ENCODE measurements around the gene KRTAP4-1.
"Not testable (repeated sequence)": the region's sequence is repeated elsewhere in the genome, so short reads cannot be mapped to it uniquely, and the experiment has no call there.

KRTAP4-1 gene

GRCh38 chr17:41168121-41168520, 16.6 kb downstream of the KRTAP4-1 start, which contains the start of gene KRTAP4-3:
TSS of gene KRTAP4-3 (minus strand) at chr17:41168221. CDS start at chr17:41168172, 49 bp downstream.
- no peak for DNase-seq

- DNase-seq = no peak
Measured at GRCh38 chr17:41167561-41167960, 17.1 kb downstream of the KRTAP4-1 start.

- no peak for DNase-seq
Measured at GRCh38 chr17:41163828-41164227, 20.9 kb downstream of the KRTAP4-1 start.

- no peak for DNase-seq
Measured at GRCh38 chr17:41160648-41161047, 24.1 kb downstream of the KRTAP4-1 start, which contains the start of gene KRTAP4-4. TSS of gene KRTAP4-4 (minus strand) at chr17:41160748. CDS start at chr17:41160691, 57 bp downstream.

- DNase-seq = not testable (repeated sequence)
Measured at GRCh38 chr17:41160190-41160589, 24.5 kb downstream of the KRTAP4-1 start.

- DNase-seq = no peak
Measured at GRCh38 chr17:41153856-41154255, 30.9 kb downstream of the KRTAP4-1 start.

- DNase-seq = no peak
Measured at GRCh38 chr17:41151525-41151924, 33.2 kb downstream of the KRTAP4-1 start.

- no peak for DNase-seq
Measured at GRCh38 chr17:41150026-41150425, 34.7 kb downstream of the KRTAP4-1 start.

GRCh38 chr17:41149652-41149985, 35.1 kb downstream of the KRTAP4-1 start, which contains the start of gene KRTAP4-5:
TSS of gene KRTAP4-5 (minus strand) at chr17:41149825. CDS start at chr17:41149767, 58 bp downstream.
- DNase-seq = no peak

GRCh38 chr17:41148971-41149651, 35.6 kb downstream of the KRTAP4-1 start:
- DNase-seq = not testable (repeated sequence)

- no peak for DNase-seq
Measured at GRCh38 chr17:41147531-41148204, 37.0 kb downstream of the KRTAP4-1 start.

GRCh38 chr17:41145261-41145660, 39.5 kb downstream of the KRTAP4-1 start:
- DNase-seq = no peak

GRCh38 chr17:41144846-41145245, 39.9 kb downstream of the KRTAP4-1 start:
- no peak for DNase-seq

GRCh38 chr17:41141361-41141760, 43.4 kb downstream of the KRTAP4-1 start:
- no peak for DNase-seq

GRCh38 chr17:41140360-41141131, 44.2 kb downstream of the KRTAP4-1 start, which contains the start of gene KRTAP4-6:
TSS of gene KRTAP4-6 (minus strand) at chr17:41140544. CDS start at chr17:41140487, 57 bp downstream.
- no peak for DNase-seq

- DNase-seq = not testable (repeated sequence)
Measured at GRCh38 chr17:41139865-41140264, 44.8 kb downstream of the KRTAP4-1 start.
